OCI-LY1 (cell line): ENCODE results near the gene UHMK1.

Experiments used
- H2AFZ ChIP-seq: fragments of 200-600 bp; sonication (generic), shearing (Covaris generic); 2 replicates; pipeline ENCODE4 v1.6.0; 2014; ENCODE audit warnings: antibody characterized with exemption, mild to moderate bottlenecking, low read length
- H3F3A ChIP-seq: fragments of 200-600 bp; sonication (generic), shearing (Covaris generic); 2 replicates; pipeline ENCODE4 v1.6.0; 2014; ENCODE audit warnings: mild to moderate bottlenecking, antibody characterized with exemption, low read length, moderate library complexity; ENCODE audit not compliant: insufficient read depth
- H3K27ac ChIP-seq: fragments of 200-600 bp; sonication (generic); 2 replicates; pipeline ENCODE4 v1.5.1; 2014; ENCODE audit warnings: low read length, mixed run types, mild to moderate bottlenecking, low read depth; ENCODE audit not compliant: poor library complexity, severe bottlenecking
- H3K27me3 ChIP-seq: fragments of 200-600 bp; sonication (generic); 2 replicates; pipeline ENCODE4 v1.6.0; 2014; ENCODE audit warnings: antibody characterized with exemption, mild to moderate bottlenecking, low read length, moderate library complexity; ENCODE audit not compliant: insufficient read depth
- H3K36me3 ChIP-seq: fragments of 200-600 bp; sonication (generic); 2 replicates; pipeline ENCODE4 v1.6.1; 2014; ENCODE audit warnings: mild to moderate bottlenecking, antibody characterized with exemption, low read length, moderate library complexity, mixed read lengths; ENCODE audit not compliant: insufficient read depth
- H3K4me1 ChIP-seq: fragments of 200-600 bp; sonication (generic); 2 replicates; pipeline ENCODE4 v1.5.1; 2014; ENCODE audit warnings: mild to moderate bottlenecking, low read length, moderate library complexity; ENCODE audit not compliant: insufficient read depth, severe bottlenecking
- H3K4me2 ChIP-seq: fragments of 200-600 bp; sonication (generic), shearing (Covaris generic); 2 replicates; pipeline ENCODE4 v1.6.1; 2014; ENCODE audit warnings: low read length
- H3K4me3 ChIP-seq: fragments of 200-600 bp; sonication (generic); 2 replicates; pipeline ENCODE4 v1.5.1; 2014; ENCODE audit warnings: low read length, low read depth, mild to moderate bottlenecking, mixed read lengths; ENCODE audit not compliant: poor library complexity, severe bottlenecking
- H3K79me2 ChIP-seq: fragments of 200-600 bp; shearing (Covaris generic); 2 replicates; pipeline ENCODE4 v1.6.1; 2016; ENCODE audit warnings: mixed run types, low read length, mixed read lengths; ENCODE audit not compliant: insufficient read depth
- H3K9ac ChIP-seq: fragments of 200-600 bp; sonication (generic), shearing (Covaris generic); 2 replicates; pipeline ENCODE4 v1.6.1; 2014; ENCODE audit warnings: mild to moderate bottlenecking, low read length, mixed read lengths
- H3K9me2 ChIP-seq: fragments of 200-600 bp; sonication (generic), shearing (Covaris generic); 2 replicates; pipeline ENCODE4 v1.6.1; 2014; ENCODE audit warnings: low read depth, mild to moderate bottlenecking, low read length, mixed read lengths
- H3K9me3 ChIP-seq: fragments of 200-600 bp; shearing (Covaris generic); 2 replicates; pipeline ENCODE4 v1.6.1; 2014; ENCODE audit warnings: low read length, mixed read lengths
- H4K20me1 ChIP-seq: fragments of 200-600 bp; sonication (generic), shearing (Covaris generic); 2 replicates; pipeline ENCODE4 v1.6.0; 2016; ENCODE audit warnings: mild to moderate bottlenecking, low read length; ENCODE audit not compliant: insufficient read depth
- CTCF ChIP-seq: fragments of 200-600 bp; sonication (generic), shearing (Covaris generic); IDR thresholded peaks from 2 replicates; pipeline ENCODE4 v1.5.1; 2017; ENCODE audit warnings: mild to moderate bottlenecking, antibody characterized with exemption, low read length, moderate library complexity, mixed read lengths
- EZH2 ChIP-seq: fragments of 200-600 bp; sonication (generic), shearing (Covaris generic); IDR thresholded peaks from 2 replicates; pipeline ENCODE4 v1.8.0; 2017; ENCODE audit warnings: borderline replicate concordance, mixed run types, mild to moderate bottlenecking, antibody characterized with exemption, low read length, moderate library complexity, mixed read lengths

The UHMK1 gene

GRCh38 chr1:162557536-162557935 lies 59.9 kb downstream of the UHMK1 start:
- Histone ChIP-seq H2AFZ (no peak overlapping the region), H3K4me2 (no peak overlapping the region), H3K4me3 (no peak overlapping the region), H3K27ac (no peak overlapping the region), H4K20me1 (no peaks in the 10 kb centered on the region), H3K4me1 (peaks cover 6% of the 10 kb centered on the region), H3K79me2 (peaks cover 5% of the 10 kb centered on the region; the same call in 1 of the 2 replicates), H3K9ac (no peak overlapping the region), H3K9me3 (0 out of 2 replicates have a peak, but pooled peaks cover 3% of the 10 kb centered on the region), H3F3A (no peaks in the 10 kb centered on the region), H3K27me3 (no peaks in the 10 kb centered on the region), H3K36me3 (no peaks in the 10 kb centered on the region), H3K9me2 (no peaks in the 10 kb centered on the region)
- TF ChIP-seq CTCF, result no peak
- TF ChIP-seq EZH2, result no peak

GRCh38 chr1:162560303-162561036 lies 62.9 kb downstream of the UHMK1 start:
- H3K4me1 ChIP-seq, result peaks cover 19% of the 10 kb centered on the region
- H3K4me3 ChIP-seq, result peak overlapping the region; percentile 86
- peak overlapping the region; percentile 32 for H3K27ac ChIP-seq
- no peaks in the 10 kb centered on the region for H3K27me3 ChIP-seq
- H3K4me2 ChIP-seq, result peak overlapping the region; percentile 78
- no peaks in the 10 kb centered on the region for H3K9me2 ChIP-seq
- TF ChIP-seq EZH2 (no peak), CTCF (no peak)
- H3K9ac ChIP-seq, result peak overlapping the region; percentile 88
- peak overlapping the region; percentile 76; the same call in 1 of the 2 replicates for H2AFZ ChIP-seq
- no peaks in the 10 kb centered on the region for H3K36me3 ChIP-seq
- peaks cover 14% of the 10 kb centered on the region; the same call in 1 of the 2 replicates for H3K79me2 ChIP-seq
- 0 out of 2 replicates have a peak, but pooled peaks cover 3% of the 10 kb centered on the region for H3K9me3 ChIP-seq
- no peaks in the 10 kb centered on the region for H3F3A ChIP-seq
- no peaks in the 10 kb centered on the region for H4K20me1 ChIP-seq

GRCh38 chr1:162561037-162561615 lies 63.5 kb downstream of the UHMK1 start:
- Histone ChIP-seq H3K9ac (peak overlapping the region; percentile 88), H3K4me3 (peak overlapping the region; percentile 86), H3K27me3 (no peaks in the 10 kb centered on the region), H3K9me2 (no peaks in the 10 kb centered on the region), H3K4me1 (peaks cover 19% of the 10 kb centered on the region), H2AFZ (peak overlapping the region; percentile 76; the same call in 1 of the 2 replicates), H3K4me2 (peak overlapping the region; percentile 78), H3K79me2 (peaks cover 14% of the 10 kb centered on the region; the same call in 1 of the 2 replicates), H3F3A (no peaks in the 10 kb centered on the region), H3K36me3 (no peaks in the 10 kb centered on the region), H4K20me1 (no peaks in the 10 kb centered on the region), H3K9me3 (0 out of 2 replicates have a peak, but pooled peaks cover 3% of the 10 kb centered on the region), H3K27ac (peak overlapping the region; percentile 32)
- TF ChIP-seq CTCF (no peak), EZH2 (no peak)
